ENCODE measurements around the gene FGF6. TPM values are rescaled to one million over a fixed set of nuclear protein-coding genes. Genes with fewer than 3 reads are reported as not detected.

The FGF6 gene
- polyA plus RNA-seq, 1 experiment: not detected

DNA sequence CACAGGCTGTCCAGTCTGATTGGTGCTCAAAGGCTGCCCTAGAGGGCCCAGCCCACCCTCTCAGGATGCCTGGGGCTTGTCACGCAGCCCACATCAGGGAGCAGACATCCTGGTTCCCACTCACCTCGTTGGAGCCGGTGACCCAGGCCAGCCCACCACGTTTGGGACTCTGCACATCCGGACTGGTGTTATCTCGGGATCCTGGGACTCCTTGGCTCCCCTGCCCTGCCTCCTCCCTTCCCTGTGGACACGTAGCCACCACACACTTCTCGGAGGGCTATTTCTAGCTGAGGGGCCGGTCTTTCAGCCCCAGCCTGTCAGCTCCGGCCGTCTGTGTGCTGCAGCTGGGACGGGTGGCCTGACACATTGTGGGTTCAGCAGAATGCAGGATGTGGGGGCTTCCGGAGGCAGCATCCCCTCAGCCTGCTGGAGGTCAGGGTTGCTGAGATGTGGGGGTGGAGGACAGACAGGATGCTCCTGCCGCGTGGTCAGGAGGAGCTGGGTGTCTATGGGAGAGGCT, 53.3 kb downstream of the FGF6 start:
- TF ChIP-seq, protein P1, sequence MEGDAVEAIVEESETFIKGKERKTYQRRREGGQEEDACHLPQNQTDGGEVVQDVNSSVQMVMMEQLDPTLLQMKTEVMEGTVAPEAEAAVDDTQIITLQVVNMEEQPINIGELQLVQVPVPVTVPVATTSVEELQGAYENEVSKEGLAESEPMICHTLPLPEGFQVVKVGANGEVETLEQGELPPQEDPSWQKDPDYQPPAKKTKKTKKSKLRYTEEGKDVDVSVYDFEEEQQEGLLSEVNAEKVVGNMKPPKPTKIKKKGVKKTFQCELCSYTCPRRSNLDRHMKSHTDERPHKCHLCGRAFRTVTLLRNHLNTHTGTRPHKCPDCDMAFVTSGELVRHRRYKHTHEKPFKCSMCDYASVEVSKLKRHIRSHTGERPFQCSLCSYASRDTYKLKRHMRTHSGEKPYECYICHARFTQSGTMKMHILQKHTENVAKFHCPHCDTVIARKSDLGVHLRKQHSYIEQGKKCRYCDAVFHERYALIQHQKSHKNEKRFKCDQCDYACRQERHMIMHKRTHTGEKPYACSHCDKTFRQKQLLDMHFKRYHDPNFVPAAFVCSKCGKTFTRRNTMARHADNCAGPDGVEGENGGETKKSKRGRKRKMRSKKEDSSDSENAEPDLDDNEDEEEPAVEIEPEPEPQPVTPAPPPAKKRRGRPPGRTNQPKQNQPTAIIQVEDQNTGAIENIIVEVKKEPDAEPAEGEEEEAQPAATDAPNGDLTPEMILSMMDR (IDR thresholded peaks at IDR 0.05; ENCODE audit: insufficient read depth, low read depth, low read length): no peak
- POLR2A ChIA-PET: no interaction called here
- Histone ChIP-seq H3K36me3 (ENCODE audit: control insufficient read depth, insufficient read depth, low read length) (no peaks in the 10 kb centered on the region), H3K4me3 (ENCODE audit: low read depth, low read length) (no peak overlapping the region), H3K27me3 (ENCODE audit: control insufficient read depth, insufficient read depth, low read length) (no peaks in the 10 kb centered on the region)
- CTCF ChIA-PET: no interaction called here
- no peak for DNase-seq (ENCODE audit: low read depth)

DNA sequence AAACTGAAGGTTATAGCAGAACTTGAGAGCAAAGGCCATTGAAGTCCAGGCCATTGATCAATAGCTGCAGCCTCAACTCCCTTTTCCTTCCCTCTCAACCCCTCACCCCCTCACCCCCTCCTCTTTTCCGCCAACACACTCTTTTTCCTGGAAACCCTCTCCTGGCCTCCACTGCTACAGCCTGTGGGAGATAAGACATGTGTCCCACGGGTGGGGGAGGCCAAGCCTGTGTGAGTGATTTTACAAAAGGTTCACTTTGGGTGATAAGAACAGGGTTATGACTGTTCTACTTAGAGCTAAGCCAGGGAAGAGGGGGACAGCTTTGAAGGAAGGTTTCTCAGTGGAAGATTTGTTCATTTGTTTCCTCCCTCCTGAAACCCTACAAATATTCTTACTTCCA, 57.0 kb downstream of the FGF6 start:
- TF ChIP-seq, protein P1 (IDR thresholded peaks at IDR 0.05; ENCODE audit: insufficient read depth, low read depth, low read length): no peak
- POLR2A ChIA-PET: no interaction called here
- no peaks in the 10 kb centered on the region for H3K36me3 ChIP-seq (ENCODE audit: control insufficient read depth, insufficient read depth, low read length)
- H3K27me3 ChIP-seq (ENCODE audit: control insufficient read depth, insufficient read depth, low read length): peaks cover 1% of the 10 kb centered on the region; the same call in 1 of the 2 replicates
- no peak for DNase-seq (ENCODE audit: low read depth)
- no peak overlapping the region for H3K4me3 ChIP-seq (ENCODE audit: low read depth, low read length)
- CTCF ChIA-PET: interaction anchor here (0.6 to 1.1 kb wide), 3 partner anchors 22 to 92 kb away, joined by 3 to 4 read pairs (median 3); no protein-coding TSS in a partner anchor

DNA sequence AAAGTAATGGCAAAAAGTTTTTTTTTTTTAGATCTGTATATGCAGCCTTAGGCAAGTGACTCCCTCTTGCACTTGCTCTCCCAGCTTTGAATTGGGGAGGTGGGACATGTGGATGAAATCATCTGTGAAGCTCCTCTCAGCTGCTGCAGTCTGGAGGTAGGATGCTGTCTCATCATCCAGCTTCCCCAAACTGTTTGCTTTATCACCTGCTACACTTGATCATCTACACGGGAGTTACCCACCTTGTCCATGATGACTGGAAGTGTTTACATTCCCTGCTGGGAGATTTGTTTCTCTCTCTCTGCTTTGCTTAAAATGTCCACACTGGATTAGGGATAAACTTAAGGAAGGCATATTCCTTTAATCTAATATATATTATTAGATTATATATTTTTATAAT, 57.6 kb downstream of the FGF6 start:
- ChIA-PET POLR2A (no interaction called here), CTCF (interaction anchor here (0.8 to 1.1 kb wide), 2 partner anchors 21 to 40 kb away, joined by 3 read pairs; no protein-coding TSS in a partner anchor)
- H3K4me3 ChIP-seq (ENCODE audit: low read depth, low read length): no peak overlapping the region
- TF ChIP-seq, protein P1 (IDR thresholded peaks at IDR 0.05; ENCODE audit: insufficient read depth, low read depth, low read length): no peak
- peaks cover 1% of the 10 kb centered on the region; the same call in 1 of the 2 replicates for H3K27me3 ChIP-seq (ENCODE audit: control insufficient read depth, insufficient read depth, low read length)
- DNase-seq (ENCODE audit: low read depth): no peak
- no peaks in the 10 kb centered on the region for H3K36me3 ChIP-seq (ENCODE audit: control insufficient read depth, insufficient read depth, low read length)

DNA sequence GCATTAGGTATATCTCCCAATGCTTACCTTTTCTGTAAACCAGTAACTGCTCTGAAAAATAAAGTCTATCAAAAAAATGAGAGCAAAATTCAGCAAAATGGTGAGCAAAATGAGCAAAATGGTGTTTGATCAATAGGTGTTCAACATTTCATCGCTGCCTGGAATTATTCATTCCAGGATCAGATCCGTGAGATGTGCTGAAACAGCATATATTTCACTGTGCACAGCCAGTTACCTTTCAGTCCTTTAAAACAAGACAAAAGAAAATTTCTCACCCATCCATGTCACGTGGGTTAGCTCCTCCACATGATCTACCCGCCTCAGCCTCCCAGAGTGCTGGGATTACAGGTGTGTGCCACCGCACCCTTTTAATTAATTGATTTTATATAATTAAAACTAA, 58.0 kb downstream of the FGF6 start:
- H3K36me3 ChIP-seq (ENCODE audit: control insufficient read depth, insufficient read depth, low read length): no peaks in the 10 kb centered on the region
- ChIA-PET POLR2A (no interaction called here), CTCF (interaction anchor here (1.1 kb wide), 1 partner anchor 21 kb away, joined by 3 read pairs; no protein-coding TSS in a partner anchor)
- DNase-seq (ENCODE audit: low read depth): no peak
- TF ChIP-seq, protein P1 (IDR thresholded peaks at IDR 0.05; ENCODE audit: insufficient read depth, low read depth, low read length): no peak
- H3K27me3 ChIP-seq (ENCODE audit: control insufficient read depth, insufficient read depth, low read length): peaks cover 1% of the 10 kb centered on the region; the same call in 1 of the 2 replicates
- H3K4me3 ChIP-seq (ENCODE audit: low read depth, low read length): no peak overlapping the region

DNA sequence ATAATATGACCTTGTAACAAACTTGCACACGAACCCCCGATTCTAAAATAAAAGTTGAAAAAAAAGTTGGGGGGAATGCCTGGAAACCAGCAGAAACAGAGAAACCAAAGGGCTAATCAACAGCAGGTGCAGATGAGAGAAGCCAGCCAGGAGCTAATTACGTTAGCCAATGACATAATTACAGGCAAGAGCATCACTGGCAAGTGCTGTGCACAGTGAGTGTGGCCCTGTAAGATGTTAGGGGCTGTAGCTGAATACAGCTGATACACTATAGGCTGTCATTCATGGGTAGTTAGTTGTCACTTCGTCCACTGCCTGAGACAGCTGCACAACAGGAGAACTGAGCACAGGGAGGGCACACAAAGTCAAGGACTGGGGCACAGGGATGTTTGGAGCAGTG, 58.8 kb downstream of the FGF6 start:
- ChIA-PET CTCF (no interaction called here), POLR2A (no interaction called here)
- TF ChIP-seq, protein P1 (IDR thresholded peaks at IDR 0.05; ENCODE audit: insufficient read depth, low read depth, low read length): no peak
- no peak for DNase-seq (ENCODE audit: low read depth)
- Histone ChIP-seq H3K27me3 (ENCODE audit: control insufficient read depth, insufficient read depth, low read length) (peaks cover 1% of the 10 kb centered on the region; the same call in 1 of the 2 replicates), H3K36me3 (ENCODE audit: control insufficient read depth, insufficient read depth, low read length) (no peaks in the 10 kb centered on the region), H3K4me3 (ENCODE audit: low read depth, low read length) (no peak overlapping the region)

Other genes starting within 250 kb of the FGF6 start
- 0.64 and 1.4 TPM in 2 replicates for gene CCND2, start 172.1 kb downstream of the FGF6 start, polyA plus RNA-seq (2011; rRNA removed)
- gene TIGAR, start 124.6 kb downstream of the FGF6 start, polyA plus RNA-seq (2011; rRNA removed): 6.0 and 15.7 TPM in 2 replicates
- gene FGF23, start 66.1 kb downstream of the FGF6 start, polyA plus RNA-seq (2011; rRNA removed): not detected in 2 replicates
- 4.9 and 10.5 TPM in 2 replicates for gene RAD51AP1, start 93.1 kb upstream of the FGF6 start, polyA plus RNA-seq (2011; rRNA removed)
- 77.5 and 114 TPM in 2 replicates for gene DYRK4, start 116.4 kb upstream of the FGF6 start, polyA plus RNA-seq (2011; rRNA removed)
- gene AKAP3, start 203.2 kb upstream of the FGF6 start, polyA plus RNA-seq (2011; rRNA removed): 0.98 and 1.1 TPM in 2 replicates
- gene NDUFA9, start 203.3 kb upstream of the FGF6 start, polyA plus RNA-seq (2011; rRNA removed): 76.1 and 111 TPM in 2 replicates